PFSK-1 (cell line): ENCODE measurements around the gene DNAH11.

Source experiments
- POLR2AphosphoS5 ChIP-seq: IDR thresholded peaks from 2 replicates; pipeline ENCODE4 v1.6.1; 2012; ENCODE audit warnings: low read depth, mild to moderate bottlenecking, control low read depth, low read length, moderate library complexity
- SIN3A ChIP-seq: IDR thresholded peaks from 2 replicates; pipeline ENCODE4 v1.6.1; 2012; ENCODE audit warnings: mild to moderate bottlenecking, low read length, moderate library complexity, borderline replicate concordance; ENCODE audit not compliant: insufficient read depth

GRCh38 chr7:21911341-21911875, 368.6 kb downstream of the DNAH11 start:
- TF ChIP-seq POLR2AphosphoS5 (no peak), SIN3A (no peak)
